Neural cell (in vitro differentiated cells): ENCODE results near the gene RPS18.

Source experiments
- POLR2AphosphoS5 ChIP-seq: IDR thresholded peaks from 2 replicates; pipeline ENCODE4 v1.6.1; 2012
- RAD21 ChIP-seq: fragments of 450-650 bp; conservative IDR thresholded peaks from 2 replicates; pipeline ENCODE4 v1.6.1; 2014; ENCODE audit warnings: antibody characterized with exemption, mild to moderate bottlenecking, moderate library complexity
- TAF1 ChIP-seq: IDR thresholded peaks from 2 replicates; pipeline ENCODE4 v1.6.1; 2012; ENCODE audit warnings: low read depth
- TF ChIP-seq, protein P1 (sequence below): fragments of 450-650 bp; IDR thresholded peaks from 2 replicates; pipeline ENCODE4 v1.5.1; 2014; ENCODE audit warnings: antibody characterized with exemption, mild to moderate bottlenecking, moderate library complexity; ENCODE audit not compliant: poor library complexity, severe bottlenecking

DNA sequence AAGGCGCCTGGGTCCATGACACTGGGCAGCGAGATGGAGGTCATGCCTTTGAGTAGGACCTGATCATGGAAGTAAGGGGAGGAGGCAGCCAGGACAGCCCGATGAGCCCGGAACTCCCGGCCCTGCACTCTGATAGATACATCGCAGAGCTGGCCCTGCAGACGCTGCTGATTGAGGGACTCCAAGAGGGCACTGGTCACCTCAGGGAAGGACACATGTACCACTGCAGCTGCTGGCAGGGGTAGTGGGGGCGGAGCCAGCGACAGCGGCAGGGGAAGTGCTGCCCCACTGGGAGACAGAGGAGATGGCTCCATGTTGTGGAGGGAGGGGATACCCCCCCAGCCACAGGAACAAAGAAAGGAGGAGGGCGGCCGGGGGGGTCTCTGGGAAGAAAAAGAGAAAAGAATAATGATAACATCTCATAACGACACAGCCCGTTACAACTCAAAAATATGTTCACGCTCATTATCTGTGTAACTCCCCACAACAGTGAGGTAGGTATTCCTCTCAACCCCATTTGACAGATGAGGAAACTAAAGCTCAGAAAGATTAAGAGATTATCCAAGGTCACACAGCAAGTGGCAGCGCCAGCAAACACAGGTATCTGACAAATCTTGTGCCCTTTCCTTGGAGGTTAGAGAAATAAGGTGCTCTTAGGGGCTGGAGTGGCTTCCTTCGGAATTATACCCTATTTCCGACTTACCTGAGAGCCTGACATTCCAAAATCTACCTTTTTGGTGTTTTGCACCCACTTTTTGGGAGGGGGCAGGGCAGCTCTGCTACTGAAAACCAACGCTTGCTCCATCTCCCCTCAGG is 44.9 kb downstream of the RPS18 start:
- TF ChIP-seq, protein P1, sequence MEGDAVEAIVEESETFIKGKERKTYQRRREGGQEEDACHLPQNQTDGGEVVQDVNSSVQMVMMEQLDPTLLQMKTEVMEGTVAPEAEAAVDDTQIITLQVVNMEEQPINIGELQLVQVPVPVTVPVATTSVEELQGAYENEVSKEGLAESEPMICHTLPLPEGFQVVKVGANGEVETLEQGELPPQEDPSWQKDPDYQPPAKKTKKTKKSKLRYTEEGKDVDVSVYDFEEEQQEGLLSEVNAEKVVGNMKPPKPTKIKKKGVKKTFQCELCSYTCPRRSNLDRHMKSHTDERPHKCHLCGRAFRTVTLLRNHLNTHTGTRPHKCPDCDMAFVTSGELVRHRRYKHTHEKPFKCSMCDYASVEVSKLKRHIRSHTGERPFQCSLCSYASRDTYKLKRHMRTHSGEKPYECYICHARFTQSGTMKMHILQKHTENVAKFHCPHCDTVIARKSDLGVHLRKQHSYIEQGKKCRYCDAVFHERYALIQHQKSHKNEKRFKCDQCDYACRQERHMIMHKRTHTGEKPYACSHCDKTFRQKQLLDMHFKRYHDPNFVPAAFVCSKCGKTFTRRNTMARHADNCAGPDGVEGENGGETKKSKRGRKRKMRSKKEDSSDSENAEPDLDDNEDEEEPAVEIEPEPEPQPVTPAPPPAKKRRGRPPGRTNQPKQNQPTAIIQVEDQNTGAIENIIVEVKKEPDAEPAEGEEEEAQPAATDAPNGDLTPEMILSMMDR, result no peak
- TF ChIP-seq POLR2AphosphoS5, result no peak
- TF ChIP-seq RAD21, result no peak
- TF ChIP-seq TAF1, result no peak
